ENCODE measurements around the gene GP1BA.
"Not testable (repeated sequence)": the region's sequence is repeated elsewhere in the genome, so short reads cannot be mapped to it uniquely, and the experiment has no call there.

The GP1BA gene

DNA sequence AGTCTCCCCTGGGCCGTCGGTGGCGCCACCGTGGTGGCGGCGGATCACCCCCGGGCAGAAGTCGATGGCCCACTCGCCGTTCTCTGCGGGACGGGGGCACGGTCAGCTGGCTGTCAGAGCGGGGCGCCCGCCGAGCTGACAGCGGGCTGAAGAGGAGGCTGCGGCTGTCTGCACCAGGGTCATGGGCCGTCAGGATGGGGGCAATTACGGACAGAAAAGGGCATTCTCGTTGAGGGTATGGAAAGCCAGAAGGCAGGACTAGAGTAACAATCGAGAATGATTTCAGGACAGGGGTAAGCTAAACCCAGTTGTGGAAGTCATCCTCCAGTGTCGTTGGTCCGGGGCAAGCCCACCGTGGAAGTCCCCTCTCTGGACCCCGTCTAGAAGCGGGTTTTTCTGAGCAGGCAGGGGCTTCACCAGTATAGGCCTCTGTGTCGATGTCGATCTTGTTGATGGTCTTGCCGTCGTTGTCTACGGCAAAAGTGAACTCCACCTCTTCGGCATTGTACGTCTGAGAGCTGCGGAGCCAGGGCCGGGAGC lies 30.9 kb upstream of the GP1BA start:
- no peak for DNase-seq (ENCODE audit: low read depth in 4 of 4, low spot score in 1 of 4)

DNA sequence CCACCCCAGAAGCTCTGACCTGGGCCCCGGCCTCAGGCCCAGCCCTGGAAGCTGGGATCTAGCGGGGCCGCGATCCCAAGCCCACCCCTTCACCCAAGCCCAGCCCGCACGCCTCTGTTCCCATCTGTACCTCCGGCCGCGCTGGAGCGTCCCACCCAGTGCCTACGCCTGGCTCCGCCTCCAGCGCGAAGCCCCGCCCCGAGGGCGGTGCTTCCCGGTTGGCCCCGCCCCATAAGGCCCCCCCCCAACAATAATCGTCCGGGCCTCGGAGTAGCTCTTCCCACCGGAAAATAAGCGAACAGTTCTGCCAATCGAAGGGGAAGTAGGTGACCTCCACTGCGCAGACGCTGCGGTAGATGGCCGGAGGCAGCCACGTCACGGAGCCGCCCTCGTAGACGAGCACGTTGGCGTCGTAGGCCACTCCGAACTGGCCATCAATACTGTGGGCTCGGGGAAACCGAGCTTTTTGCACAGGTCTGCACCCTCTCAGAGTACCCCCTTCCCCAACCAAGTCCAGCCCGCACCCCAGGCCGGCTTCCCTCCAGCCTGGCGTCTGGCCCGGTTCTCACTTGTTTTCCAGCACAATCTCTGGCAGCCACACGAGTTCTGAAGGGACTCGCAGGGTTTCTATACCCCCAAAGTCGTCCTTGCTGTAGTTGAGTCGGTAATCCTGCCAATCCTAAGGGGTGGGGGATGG lies 30.3 kb upstream of the GP1BA start:
- no peak for DNase-seq (ENCODE audit: low read depth in 4 of 4, low spot score in 1 of 4)

GRCh38 chr17:4902540-4902939 lies 29.5 kb upstream of the GP1BA start:
- no peak for DNase-seq (ENCODE audit: low read depth in 4 of 4, low spot score in 1 of 4)

DNA sequence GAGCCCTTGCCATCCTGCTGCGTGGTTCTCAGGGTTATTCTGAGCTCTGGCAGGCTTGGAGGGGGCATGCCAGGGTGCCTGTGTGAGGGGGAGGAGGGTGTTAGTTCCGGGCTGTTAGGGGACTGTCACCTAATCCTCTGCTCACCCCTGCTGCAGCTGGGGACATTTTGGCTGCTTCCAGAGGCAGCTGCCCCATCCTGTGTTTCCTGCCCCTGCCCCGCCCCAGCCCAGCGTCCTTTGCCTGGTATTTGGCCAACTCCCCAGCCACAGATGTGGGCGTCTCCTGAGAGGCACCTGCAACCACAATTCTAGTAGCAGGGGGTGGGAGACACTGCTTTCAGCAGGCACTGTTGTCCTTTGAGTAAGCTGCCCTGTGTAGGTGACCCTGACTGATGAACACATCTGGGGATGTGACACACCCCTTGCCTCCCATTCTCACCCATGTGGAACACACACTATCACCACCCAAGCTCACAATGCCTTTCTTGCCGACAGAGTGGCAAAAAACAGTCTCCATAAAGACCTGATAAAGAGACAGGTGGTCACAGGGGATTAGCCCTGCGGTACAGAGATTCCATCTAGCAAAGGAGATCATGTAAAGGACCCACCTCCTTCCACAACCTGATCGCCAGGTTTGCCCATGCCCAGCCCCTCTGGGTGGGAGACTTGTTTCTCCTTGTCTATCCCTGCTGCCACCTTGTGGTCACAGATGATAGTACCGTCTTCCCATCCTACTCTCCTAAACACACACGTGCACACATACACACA lies 28.8 kb upstream of the GP1BA start, which contains the start of gene CHRNE:
Gene CHRNE (minus strand): TSS at position 48 of the 768 bp plus-strand sequence. CDS start 35 bp downstream, at position 13.
- DNase-seq (ENCODE audit: low read depth in 4 of 4, low spot score in 1 of 4), result peak; percentile 51 to 73 (median 54)

- not testable (repeated sequence) for DNase-seq (ENCODE audit: low read depth in 4 of 4, low spot score in 1 of 4)
Measured at GRCh38 chr17:4906642-4907041, 25.4 kb upstream of the GP1BA start.

DNA sequence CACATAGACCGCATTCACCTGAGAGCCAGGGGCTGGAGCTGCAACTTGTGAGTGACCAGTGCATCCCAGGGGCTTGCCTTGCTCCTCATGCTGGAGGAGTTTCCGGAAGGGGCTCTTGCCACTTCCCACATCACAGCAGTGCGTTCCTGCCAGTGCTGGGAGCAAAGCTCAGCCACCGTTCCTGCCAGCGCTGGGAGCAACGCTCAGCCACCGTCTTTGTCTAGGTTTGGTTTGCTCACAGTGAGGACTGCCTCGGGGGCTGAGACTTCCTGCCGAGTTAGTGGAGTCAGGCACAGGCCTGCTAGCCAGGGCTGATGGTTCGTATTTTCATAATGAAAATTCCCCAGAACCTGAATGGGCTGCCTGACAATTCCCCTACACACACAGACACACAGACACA lies 23.8 kb upstream of the GP1BA start:
- no peak for DNase-seq (ENCODE audit: low read depth in 4 of 4, low spot score in 1 of 4)

GRCh38 chr17:4908711-4909496 lies 23.2 kb upstream of the GP1BA start:
- DNase-seq (ENCODE audit: low read depth in 4 of 4, low spot score in 1 of 4), result peak in 2 of 4 experiments; percentile 45 to 59

- no peak for DNase-seq (ENCODE audit: low read depth in 4 of 4, low spot score in 1 of 4)
Measured at GRCh38 chr17:4913994-4914393, 18.1 kb upstream of the GP1BA start.

- not testable (repeated sequence) for DNase-seq (ENCODE audit: low read depth in 4 of 4, low spot score in 1 of 4)
Measured at GRCh38 chr17:4914551-4914950, 17.5 kb upstream of the GP1BA start.

- DNase-seq (ENCODE audit: low read depth in 4 of 4, low spot score in 1 of 4), result no peak
Measured at GRCh38 chr17:4919511-4920047, 12.5 kb upstream of the GP1BA start.

- DNase-seq (ENCODE audit: low read depth in 4 of 4, low spot score in 1 of 4), result no peak
Measured at GRCh38 chr17:4920351-4921048, 11.6 kb upstream of the GP1BA start.

DNA sequence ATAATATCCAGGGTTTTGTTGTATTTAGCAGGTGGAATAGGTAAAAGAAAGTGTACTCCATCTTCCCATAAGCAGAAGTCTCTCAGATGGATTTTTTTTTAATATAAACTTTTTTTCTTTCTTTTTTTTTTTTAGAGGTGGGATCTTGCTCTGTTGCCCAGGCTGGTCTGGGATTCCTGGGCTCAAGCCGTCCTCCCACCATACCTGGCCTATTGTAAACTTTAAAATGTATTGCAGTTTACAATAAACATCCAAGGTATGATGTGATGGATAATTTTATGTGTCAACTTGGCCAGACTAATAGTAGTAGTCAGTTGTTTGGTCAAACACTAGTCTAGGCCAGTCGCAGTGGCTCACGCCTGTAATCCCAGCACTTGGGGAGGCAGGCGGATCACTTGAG lies 10.8 kb upstream of the GP1BA start:
- no peak for DNase-seq (ENCODE audit: low read depth in 4 of 4, low spot score in 1 of 4)

- not testable (repeated sequence) for DNase-seq (ENCODE audit: low read depth in 4 of 4, low spot score in 1 of 4)
Measured at GRCh38 chr17:4926577-4927335, 5.3 kb upstream of the GP1BA start.

DNA sequence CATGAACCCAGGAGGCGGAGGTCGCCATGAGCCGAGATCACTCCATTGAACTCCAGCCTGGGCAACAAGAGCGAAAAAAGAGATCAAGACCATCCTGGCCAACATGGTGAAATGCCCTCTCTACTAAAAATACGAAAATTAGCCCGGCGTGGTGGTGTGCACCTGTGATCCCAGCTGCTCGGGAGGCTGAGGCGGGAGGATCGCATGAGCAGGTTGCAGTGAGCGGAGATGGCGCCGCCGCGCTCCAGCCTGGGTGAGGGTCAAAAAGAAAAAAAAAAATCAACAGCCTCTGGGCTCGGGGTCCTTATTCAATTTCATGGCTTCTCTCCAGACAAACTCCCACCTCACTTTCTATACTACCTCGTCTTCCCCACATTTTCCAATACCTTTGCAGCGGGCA lies 3.2 kb upstream of the GP1BA start:
- no peak for DNase-seq (ENCODE audit: low read depth in 4 of 4, low spot score in 1 of 4)

GRCh38 chr17:4932756-4933155 lies 679 bp downstream of the GP1BA start:
- no peak for DNase-seq (ENCODE audit: low read depth in 4 of 4, low spot score in 1 of 4)

DNA sequence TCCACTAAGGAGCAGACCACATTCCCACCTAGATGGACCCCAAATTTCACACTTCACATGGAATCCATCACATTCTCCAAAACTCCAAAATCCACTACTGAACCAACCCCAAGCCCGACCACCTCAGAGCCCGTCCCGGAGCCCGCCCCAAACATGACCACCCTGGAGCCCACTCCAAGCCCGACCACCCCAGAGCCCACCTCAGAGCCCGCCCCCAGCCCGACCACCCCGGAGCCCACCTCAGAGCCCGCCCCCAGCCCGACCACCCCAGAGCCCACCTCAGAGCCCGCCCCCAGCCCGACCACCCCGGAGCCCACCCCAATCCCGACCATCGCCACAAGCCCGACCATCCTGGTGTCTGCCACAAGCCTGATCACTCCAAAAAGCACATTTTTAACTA lies 1.6 kb downstream of the GP1BA start:
- no peak for DNase-seq (ENCODE audit: low read depth in 4 of 4, low spot score in 1 of 4)

DNA sequence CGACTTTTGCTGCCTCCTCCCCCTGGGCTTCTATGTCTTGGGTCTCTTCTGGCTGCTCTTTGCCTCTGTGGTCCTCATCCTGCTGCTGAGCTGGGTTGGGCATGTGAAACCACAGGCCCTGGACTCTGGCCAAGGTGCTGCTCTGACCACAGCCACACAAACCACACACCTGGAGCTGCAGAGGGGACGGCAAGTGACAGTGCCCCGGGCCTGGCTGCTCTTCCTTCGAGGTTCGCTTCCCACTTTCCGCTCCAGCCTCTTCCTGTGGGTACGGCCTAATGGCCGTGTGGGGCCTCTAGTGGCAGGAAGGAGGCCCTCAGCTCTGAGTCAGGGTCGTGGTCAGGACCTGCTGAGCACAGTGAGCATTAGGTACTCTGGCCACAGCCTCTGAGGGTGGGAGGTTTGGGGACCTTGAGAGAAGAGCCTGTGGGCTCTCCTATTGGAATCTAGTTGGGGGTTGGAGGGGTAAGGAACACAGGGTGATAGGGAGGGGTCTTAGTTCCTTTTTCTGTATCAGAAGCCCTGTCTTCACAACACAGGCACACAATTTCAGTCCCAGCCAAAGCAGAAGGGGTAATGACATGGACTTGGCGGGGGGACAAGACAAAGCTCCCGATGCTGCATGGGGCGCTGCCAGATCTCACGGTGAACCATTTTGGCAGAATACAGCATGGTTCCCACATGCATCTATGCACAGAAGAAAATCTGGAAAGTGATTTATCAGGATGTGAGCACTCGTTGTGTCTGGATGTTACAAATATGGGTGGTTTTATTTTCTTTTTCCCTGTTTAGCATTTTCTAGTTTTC lies 2.3 kb downstream of the GP1BA start:
- DNase-seq (ENCODE audit: low read depth in 4 of 4, low spot score in 1 of 4), result no peak

DNA sequence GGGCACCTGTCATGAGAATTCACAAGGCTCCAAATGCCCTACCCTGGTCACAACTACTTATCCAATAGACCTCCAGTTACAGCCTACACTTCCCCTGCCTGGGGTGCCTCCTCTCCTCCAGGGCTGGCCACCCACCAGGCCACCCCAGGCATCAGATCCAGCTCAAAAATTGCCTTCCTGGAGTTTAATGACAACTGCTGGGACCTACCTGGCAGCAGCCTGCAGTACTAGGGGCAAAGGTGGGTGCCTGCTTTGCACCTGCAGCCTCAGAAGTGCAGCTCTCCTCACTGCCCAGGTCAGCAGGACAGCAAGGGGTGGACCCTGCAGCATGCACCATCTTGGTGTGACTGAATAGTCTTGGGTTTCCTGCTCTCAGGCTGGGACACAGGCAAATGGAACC lies 3.6 kb downstream of the GP1BA start:
- DNase-seq (ENCODE audit: low read depth in 4 of 4, low spot score in 1 of 4), result no peak

- no peak for DNase-seq (ENCODE audit: low read depth in 4 of 4, low spot score in 1 of 4)
Measured at GRCh38 chr17:4936436-4936835, 4.4 kb downstream of the GP1BA start.
